RWPE1 (cell line): ENCODE results near the gene VSIG4.

Experiments
- CTCF ChIA-PET: fragments of 350-600 bp; sonication (Branson Sonifier 250); formaldehyde crosslinking; extraction: SDS; loops from one replicate; lab custom pipeline; 2021; lab: Yijun Ruan, JAX
- POLR2A ChIA-PET: fragments of 400-600 bp; formaldehyde crosslinking; extraction: SDS; loops from one replicate; lab custom pipeline; 2020; ENCODE audit warnings: antibody characterized with exemption; ENCODE audit not compliant: low non-redundant PET; lab: Yijun Ruan, JAX
- DNase-seq: peaks from one replicate; pipeline ENCODE4 v3.0.0; 2012; ENCODE audit warnings: low spot score
- H3K27ac ChIP-seq: fragments of 450-650 bp; 2 replicates; pipeline ENCODE4 v1.5.1; 2017
- TF ChIP-seq, protein P1 (sequence below): fragments of 450-650 bp; conservative IDR thresholded peaks from 2 replicates; pipeline ENCODE4 v1.5.1; 2017; ENCODE audit warnings: low read depth, mild to moderate bottlenecking

Gene VSIG4

DNA sequence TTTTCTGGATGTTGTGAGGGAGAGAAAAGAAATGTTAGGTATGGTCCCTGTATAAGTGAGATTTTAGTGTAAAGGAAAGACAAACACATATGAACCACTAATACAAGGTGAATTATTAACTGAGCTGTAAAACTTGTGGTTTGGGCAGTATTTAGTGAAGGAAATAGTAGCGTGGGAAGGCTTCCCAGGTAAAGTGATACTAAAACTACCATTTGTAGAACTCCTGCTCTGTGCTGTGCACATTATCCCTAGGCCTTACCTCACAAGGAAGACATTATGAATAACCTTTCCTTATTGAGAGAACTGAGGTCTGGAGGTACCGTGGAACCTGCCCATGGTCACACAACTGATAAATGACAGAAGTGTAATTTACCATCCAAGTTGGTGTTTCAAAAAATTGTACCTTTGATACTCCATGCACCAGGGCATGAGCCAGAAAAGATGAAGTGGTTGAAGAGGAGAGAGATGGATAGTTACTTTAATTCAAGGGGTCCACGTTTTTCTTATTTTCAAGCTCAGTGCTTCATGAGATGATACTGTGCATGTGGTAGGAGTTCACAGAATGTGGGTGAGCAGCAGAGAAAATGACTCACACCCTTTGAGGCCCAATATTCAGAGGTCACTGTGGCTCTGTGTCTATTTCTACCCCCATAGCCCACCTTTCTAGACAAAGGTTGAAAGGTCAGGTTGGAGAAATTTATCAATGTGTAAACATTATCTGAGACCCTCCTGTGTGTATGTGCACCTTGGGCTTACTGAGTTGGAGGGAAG is 2.6 kb upstream of the VSIG4 start:
- ChIA-PET CTCF (no interaction called here), POLR2A (no interaction called here)
- no peak for DNase-seq
- H3K27ac ChIP-seq: no peak overlapping the region
- TF ChIP-seq, protein P1, sequence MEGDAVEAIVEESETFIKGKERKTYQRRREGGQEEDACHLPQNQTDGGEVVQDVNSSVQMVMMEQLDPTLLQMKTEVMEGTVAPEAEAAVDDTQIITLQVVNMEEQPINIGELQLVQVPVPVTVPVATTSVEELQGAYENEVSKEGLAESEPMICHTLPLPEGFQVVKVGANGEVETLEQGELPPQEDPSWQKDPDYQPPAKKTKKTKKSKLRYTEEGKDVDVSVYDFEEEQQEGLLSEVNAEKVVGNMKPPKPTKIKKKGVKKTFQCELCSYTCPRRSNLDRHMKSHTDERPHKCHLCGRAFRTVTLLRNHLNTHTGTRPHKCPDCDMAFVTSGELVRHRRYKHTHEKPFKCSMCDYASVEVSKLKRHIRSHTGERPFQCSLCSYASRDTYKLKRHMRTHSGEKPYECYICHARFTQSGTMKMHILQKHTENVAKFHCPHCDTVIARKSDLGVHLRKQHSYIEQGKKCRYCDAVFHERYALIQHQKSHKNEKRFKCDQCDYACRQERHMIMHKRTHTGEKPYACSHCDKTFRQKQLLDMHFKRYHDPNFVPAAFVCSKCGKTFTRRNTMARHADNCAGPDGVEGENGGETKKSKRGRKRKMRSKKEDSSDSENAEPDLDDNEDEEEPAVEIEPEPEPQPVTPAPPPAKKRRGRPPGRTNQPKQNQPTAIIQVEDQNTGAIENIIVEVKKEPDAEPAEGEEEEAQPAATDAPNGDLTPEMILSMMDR: no peak

DNA sequence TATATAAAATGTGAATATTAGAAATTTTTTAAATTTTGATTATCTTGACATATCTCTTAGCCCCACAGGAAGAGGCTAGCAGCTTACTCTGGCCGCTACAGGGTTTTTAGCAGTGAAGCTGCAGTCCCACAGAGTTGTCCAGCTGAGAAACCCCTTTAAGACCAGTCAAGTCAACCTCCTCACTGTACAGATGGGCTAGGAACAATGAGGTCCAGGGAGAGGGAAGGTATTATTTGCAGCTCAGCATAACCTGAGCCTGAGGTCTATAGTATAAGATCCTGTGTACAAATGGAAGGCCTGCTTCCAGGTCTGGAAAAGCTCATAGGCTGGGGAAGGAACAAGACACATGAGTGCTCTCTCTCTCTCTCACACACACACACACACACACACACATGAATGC is 1.8 kb downstream of the VSIG4 start:
- ChIA-PET POLR2A (no interaction called here), CTCF (interaction anchor here (0.6 kb wide), 1 partner anchor 69 kb away, joined by 3 read pairs; no protein-coding TSS in a partner anchor)
- H3K27ac ChIP-seq: no peak overlapping the region
- TF ChIP-seq, protein P1: no peak
- DNase-seq: no peak

DNA sequence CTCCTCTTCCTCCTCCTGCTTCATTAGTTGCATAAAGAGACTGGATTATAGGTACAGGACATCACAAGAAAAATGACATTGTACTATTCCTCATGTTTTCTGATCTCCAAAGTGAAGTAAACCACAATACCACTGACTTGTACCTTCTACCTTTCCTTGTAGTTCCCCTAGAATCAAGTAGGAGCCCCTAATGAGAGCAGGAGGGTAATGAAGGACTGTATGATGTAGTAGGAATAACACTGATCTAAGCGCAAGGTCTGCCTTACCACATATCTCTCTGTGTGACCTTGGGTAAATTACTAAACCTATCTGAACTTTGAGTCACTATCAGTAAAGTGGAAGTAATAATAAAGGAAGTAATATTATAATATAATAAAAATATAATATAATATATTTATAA is 3.6 kb downstream of the VSIG4 start:
- DNase-seq: no peak
- H3K27ac ChIP-seq: no peak overlapping the region
- CTCF ChIA-PET: no interaction called here
- TF ChIP-seq, protein P1: no peak
- POLR2A ChIA-PET: no interaction called here

DNA sequence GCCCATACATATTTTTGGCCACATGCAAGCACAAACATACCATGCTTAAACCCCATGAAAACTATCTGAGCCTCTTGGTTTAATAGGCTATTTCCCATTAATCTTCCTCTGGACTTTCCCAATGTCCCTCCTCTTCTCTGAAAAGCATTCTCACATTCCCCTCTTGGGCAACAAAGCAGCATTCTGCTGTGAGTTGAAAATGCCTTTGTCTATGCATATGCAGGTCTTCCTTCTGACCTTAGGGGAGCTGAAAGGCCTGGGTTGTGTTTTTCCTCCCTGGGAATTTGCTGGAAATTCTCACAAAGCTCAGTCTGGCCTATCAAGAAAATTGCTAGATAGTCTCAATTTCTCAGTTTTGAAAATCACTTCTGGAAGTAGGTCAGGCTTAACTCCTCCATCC is 4.2 kb downstream of the VSIG4 start:
- no peak overlapping the region for H3K27ac ChIP-seq
- TF ChIP-seq, protein P1: no peak
- ChIA-PET CTCF (no interaction called here), POLR2A (no interaction called here)
- DNase-seq: no peak

DNA sequence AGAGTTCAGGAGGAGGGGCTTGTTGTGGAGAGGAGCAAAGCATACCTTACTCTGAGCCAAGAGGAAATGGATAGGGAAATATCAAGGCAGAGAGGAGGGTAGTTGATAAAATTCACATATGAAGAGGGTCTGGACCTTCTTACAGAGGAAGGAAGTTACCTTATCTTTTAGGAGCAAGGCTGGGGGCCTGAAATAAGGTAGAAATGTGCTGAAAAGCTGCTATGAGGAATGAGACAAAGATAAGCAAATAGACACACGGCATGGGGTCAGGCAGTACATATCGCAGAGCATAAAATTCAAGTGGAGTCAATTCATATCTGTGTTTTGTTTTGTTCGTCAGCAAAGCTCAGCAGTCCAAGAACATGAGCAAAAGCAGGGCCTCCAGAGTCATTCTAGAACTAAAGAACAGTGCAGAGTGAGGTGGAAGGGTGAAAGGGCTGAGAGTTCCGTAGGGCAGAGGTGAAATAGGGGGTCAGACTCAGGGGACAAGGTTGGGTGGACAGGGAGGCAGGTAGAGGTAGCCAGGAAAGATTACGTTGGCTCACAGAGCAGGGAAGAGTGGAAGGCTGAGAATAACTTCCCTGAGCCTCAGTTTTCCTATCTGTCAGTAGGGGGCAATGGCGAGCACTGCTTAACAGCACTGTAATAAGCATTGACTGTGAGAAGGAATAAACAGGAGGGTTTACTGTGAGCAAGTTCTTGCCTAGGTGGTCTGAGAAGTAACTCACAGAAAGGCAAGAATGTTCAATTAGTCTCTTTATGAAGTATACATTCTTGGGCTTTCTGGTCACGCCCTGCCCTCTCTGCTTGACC is 9.2 kb downstream of the VSIG4 start:
- ChIA-PET POLR2A (no interaction called here), CTCF (no interaction called here)
- TF ChIP-seq, protein P1: no peak
- H3K27ac ChIP-seq: no peak overlapping the region
- no peak for DNase-seq

DNA sequence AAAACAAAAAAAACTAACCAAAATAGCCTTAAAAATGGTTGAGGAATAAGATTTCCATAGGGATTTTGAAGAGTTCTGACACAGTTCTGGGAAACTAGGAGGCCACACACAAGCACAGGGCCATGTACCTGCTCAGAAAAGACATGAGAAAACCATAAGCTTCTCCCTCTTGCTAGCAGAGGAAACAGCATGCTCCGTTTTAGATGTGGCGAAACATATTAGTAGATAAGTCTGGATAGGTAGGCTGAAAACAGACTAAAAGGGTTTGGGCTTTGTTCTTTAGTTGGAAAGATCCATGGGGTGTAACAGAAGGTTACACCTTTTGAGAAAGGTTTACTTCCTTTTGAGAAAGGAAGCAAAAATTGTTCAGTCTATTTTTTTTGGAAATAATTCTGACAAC is 10.9 kb downstream of the VSIG4 start:
- POLR2A ChIA-PET: no interaction called here
- DNase-seq: no peak
- CTCF ChIA-PET: interaction anchor here (0.7 kb wide), 1 partner anchor 64 kb away, joined by 4 read pairs; no protein-coding TSS in a partner anchor
- TF ChIP-seq, protein P1: no peak
- no peak overlapping the region for H3K27ac ChIP-seq
